Right atrium auricular region (tissue), 2 donors: Measurements from ENCODE around the gene INPP4B. TPM values are rescaled to one million over a fixed set of nuclear protein-coding genes. Genes with fewer than 3 reads are reported as not detected.
"Not testable (repeated sequence)": the region's sequence is repeated elsewhere in the genome, so short reads cannot be mapped to it uniquely, and the experiment has no call there.

Experiments used
- DNase-seq: peaks from one replicate; pipeline ENCODE4 v3.0.0-alpha.2; 2019; ENCODE audit warnings: low spot score
- H3K27ac ChIP-seq, 2 donors: fragments of 200-600 bp; sonication (generic); 1 replicate in 1 of 2; 2 replicates in 1 of 2; pipeline ENCODE4 v1.5.1; 2016 to 2019
- H3K27me3 ChIP-seq, 2 donors: fragments of 200-600 bp; sonication (generic); one replicate each; pipeline versions ENCODE4 v1.5.1 to v1.6.0; 2017 to 2019
- H3K36me3 ChIP-seq: fragments of 200-600 bp; sonication (generic); one replicate; pipeline ENCODE4 v1.5.1; 2016
- H3K4me1 ChIP-seq, 2 donors: fragments of 200-600 bp; sonication (generic); one replicate each; pipeline versions ENCODE4 v1.5.1 to v1.6.0; 2017 to 2019
- H3K4me3 ChIP-seq, 2 donors: fragments of 200-600 bp; sonication (generic); 1 replicate in 1 of 2; 2 replicates in 1 of 2; pipeline ENCODE4 v1.5.1; 2017 to 2019; ENCODE audit warnings: mild to moderate bottlenecking in 1 of 2, moderate library complexity in 1 of 2
- H3K9me3 ChIP-seq, 2 donors: fragments of 200-600 bp; sonication (generic); one replicate each; pipeline ENCODE4 v1.5.1; 2019
- total RNA-seq, 2 donors: library from RNA; depleted of rRNA; stranded (reverse); fragments of >200 nt; gene quantifications; one replicate each; pipeline ENCODE4 v1.1.0, GENCODE V29; 2016
- TF ChIP-seq, protein P1 (sequence below), 2 donors: fragments of 200-600 bp; sonication (generic); IDR thresholded peaks; one replicate each; pipeline ENCODE4 v1.5.1; 2019; ENCODE audit warnings: antibody characterized with exemption in 2 of 2

The INPP4B gene
- total RNA-seq, 2 donors from 2014 or later, result 14.8 to 15.3 TPM

DNA sequence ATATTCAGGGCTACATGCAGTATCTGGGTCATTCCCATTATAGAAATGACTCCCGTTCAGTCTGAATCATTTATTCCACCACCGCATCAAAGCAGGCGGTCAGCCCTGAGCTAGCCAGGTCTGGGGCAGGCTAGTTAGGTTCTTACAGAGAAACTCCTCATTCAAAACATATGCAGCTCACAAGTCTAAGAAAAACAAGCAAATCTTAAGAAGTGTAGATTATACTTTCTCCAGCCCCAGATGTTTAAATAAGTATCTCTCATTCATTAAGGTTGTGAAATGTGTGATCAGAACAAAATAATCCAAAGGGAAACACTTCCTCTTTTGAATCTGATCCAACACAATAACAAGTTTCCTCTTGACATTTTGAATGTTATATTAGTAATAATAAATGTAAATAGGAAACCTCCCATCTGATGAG, 441.9 kb downstream of the INPP4B start:
- TF ChIP-seq, protein P1, sequence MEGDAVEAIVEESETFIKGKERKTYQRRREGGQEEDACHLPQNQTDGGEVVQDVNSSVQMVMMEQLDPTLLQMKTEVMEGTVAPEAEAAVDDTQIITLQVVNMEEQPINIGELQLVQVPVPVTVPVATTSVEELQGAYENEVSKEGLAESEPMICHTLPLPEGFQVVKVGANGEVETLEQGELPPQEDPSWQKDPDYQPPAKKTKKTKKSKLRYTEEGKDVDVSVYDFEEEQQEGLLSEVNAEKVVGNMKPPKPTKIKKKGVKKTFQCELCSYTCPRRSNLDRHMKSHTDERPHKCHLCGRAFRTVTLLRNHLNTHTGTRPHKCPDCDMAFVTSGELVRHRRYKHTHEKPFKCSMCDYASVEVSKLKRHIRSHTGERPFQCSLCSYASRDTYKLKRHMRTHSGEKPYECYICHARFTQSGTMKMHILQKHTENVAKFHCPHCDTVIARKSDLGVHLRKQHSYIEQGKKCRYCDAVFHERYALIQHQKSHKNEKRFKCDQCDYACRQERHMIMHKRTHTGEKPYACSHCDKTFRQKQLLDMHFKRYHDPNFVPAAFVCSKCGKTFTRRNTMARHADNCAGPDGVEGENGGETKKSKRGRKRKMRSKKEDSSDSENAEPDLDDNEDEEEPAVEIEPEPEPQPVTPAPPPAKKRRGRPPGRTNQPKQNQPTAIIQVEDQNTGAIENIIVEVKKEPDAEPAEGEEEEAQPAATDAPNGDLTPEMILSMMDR (IDR thresholded peaks at IDR 0.05), result no peak
- H3K9me3 ChIP-seq, result no peaks in the 10 kb centered on the region
- no peaks in the 10 kb centered on the region for H3K36me3 ChIP-seq
- peak overlapping the region; percentile 10 to 48 for H3K4me3 ChIP-seq
- H3K27me3 ChIP-seq, result no peaks in the 10 kb centered on the region
- peaks cover 0 to 24% of the 10 kb centered on the region in 2 donors for H3K4me1 ChIP-seq
- no peak for DNase-seq
- H3K27ac ChIP-seq, result peak overlapping the region in 1 of 2 donors; percentile 81

DNA sequence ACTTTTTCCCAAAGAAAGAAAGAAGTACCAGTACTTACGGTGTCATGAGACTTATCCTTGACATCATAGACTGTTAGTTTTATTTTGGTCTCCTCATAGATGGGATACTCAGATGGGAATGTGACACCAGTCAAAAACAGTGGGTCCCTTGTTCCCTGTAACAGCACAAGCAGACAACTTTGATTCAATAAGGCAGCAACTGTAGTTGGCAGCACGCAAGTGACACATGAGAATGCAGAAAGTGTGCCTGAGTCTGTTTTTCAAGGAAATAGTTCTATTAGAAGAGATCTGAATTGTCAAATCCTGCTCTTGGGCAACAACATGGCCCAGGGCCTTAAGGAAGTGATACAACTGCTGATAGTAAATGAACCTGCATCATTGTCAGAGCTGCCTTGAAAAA, 443.2 kb downstream of the INPP4B start:
- TF ChIP-seq, protein P1 (IDR thresholded peaks at IDR 0.05), result no peak
- no peaks in the 10 kb centered on the region for H3K9me3 ChIP-seq
- H3K36me3 ChIP-seq, result no peaks in the 10 kb centered on the region
- peaks cover 0 to 24% of the 10 kb centered on the region in 2 donors for H3K4me1 ChIP-seq
- H3K27me3 ChIP-seq, result no peaks in the 10 kb centered on the region
- DNase-seq, result no peak
- peak overlapping the region in 1 of 2 donors; percentile 20 for H3K27ac ChIP-seq
- H3K4me3 ChIP-seq, result no peak overlapping the region

DNA sequence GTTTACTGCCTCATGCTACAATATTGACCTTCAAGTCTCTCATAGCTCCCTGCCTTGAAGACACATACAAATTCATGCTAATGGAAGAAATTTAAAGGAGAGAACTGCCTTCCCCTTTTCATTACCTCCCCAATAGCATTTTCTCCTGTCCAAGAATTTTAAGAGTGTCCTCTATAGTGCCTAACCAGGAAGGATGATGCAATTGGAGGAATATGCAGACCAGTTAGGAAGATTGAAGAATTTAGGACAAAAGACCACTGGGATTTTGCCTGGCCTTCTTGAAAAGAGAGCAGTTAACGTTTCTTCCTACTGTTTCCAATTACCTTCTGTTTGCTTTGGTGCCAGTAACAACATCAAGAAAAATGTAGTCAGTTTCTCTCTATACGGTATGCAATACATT, 443.9 kb downstream of the INPP4B start:
- Histone ChIP-seq H3K27ac (no peak overlapping the region), H3K4me3 (no peak overlapping the region), H3K4me1 (peaks cover 0 to 24% of the 10 kb centered on the region in 2 donors)

DNA sequence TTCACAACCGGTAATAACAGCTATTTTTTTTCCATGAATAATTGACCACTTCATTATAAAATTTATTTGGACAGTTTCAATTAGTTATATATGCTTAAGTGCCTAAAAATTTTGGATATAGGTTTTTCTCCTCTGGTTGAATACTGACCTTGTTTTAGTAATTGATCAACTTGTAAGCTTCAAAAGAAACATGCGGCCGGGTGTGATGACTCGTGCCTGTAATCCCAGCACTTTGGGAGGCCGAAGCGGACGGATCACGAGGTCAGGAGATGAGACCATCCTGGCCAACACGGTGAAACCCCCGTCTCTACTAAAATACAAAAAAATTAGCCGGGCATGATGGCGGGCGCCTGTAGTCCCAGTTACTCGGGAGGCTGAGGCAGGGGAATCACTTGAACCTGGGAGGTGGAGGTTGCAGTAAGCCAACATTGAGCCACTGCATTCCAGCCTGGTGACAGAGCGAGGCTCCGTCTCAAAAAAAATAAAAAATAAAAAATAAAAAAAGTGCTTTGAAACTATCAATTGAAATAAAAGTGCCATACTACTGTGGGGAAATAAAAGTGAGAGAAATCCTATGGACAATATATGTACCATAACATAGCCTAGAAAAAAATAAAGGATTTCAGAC, 448.6 kb downstream of the INPP4B start:
- H3K9me3 ChIP-seq, H3K27ac ChIP-seq, H3K27me3 ChIP-seq, H3K4me1 ChIP-seq, H3K36me3 ChIP-seq, H3K4me3 ChIP-seq, DNase-seq: not testable (repeated sequence)

More for the DNA sequence above, 443.9 kb downstream of the INPP4B start:
- no peaks in the 10 kb centered on the region for H3K36me3 ChIP-seq
- no peaks in the 10 kb centered on the region for H3K9me3 ChIP-seq
- DNase-seq, result no peak
- no peaks in the 10 kb centered on the region for H3K27me3 ChIP-seq
- TF ChIP-seq, protein P1 (IDR thresholded peaks at IDR 0.05), result no peak

DNA sequence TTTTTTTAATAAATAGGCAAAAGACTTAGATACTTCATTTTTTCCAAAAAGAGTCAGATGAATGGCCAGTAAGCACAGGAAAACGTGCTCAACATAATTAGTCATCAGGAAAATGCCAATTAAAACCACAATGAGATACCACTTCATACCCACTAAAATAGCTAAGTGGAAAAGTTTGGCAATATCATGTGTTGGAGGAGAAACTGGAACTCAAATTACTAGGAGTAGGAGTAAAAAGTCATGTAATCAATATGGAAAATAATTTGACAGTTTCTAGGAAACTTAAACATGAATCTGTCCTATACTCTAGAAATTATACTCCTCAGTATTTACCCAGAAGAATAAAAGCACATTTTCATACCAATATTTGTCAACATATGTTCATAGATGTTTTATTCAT, 449.8 kb downstream of the INPP4B start:
- H3K4me1 ChIP-seq, result no peaks in the 10 kb centered on the region

DNA sequence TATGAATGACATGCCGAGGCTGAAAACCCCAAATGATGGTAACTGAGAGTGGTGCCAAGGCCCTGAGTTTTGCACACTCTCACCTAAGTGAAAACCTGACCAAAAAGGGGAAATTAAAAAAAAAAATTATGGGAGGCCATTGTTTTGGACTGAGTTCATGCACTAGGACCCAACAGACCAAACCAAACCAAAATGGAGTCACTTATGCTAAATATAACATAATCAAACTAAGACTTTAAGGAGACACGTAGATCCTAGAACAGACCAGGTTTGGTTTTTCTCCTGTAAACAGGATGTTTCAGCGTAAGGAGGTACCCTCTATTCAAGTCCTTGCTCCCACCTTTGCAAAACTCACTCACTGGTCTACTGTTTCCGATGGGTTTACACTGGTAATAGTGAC, 453.0 kb downstream of the INPP4B start:
- DNase-seq, result no peak
- no peaks in the 10 kb centered on the region for H3K9me3 ChIP-seq
- no peaks in the 10 kb centered on the region for H3K4me1 ChIP-seq
- H3K4me3 ChIP-seq, result no peak overlapping the region
- TF ChIP-seq, protein P1 (IDR thresholded peaks at IDR 0.05), result no peak
- no peak overlapping the region for H3K27ac ChIP-seq
- no peaks in the 10 kb centered on the region for H3K36me3 ChIP-seq
- H3K27me3 ChIP-seq, result no peaks in the 10 kb centered on the region

More for the DNA sequence above, 449.8 kb downstream of the INPP4B start:
- TF ChIP-seq, protein P1 (IDR thresholded peaks at IDR 0.05), result no peak
- Histone ChIP-seq H3K36me3 (no peaks in the 10 kb centered on the region), H3K9me3 (no peaks in the 10 kb centered on the region), H3K27me3 (no peaks in the 10 kb centered on the region), H3K27ac (no peak overlapping the region), H3K4me3 (no peak overlapping the region)
- DNase-seq, result no peak
